RKO (cell line): ENCODE results near the gene SLC13A2.
"Not testable (repeated sequence)": the region's sequence is repeated elsewhere in the genome, so short reads cannot be mapped to it uniquely, and the experiment has no call there.

Experiments
- DNase-seq: peaks from one replicate; pipeline ENCODE4 v3.0.0-alpha.2; 2016; ENCODE audit warnings: low spot score

The SLC13A2 gene

GRCh38 chr17:28518132-28518531, 44.7 kb downstream of the SLC13A2 start:
- no peak for DNase-seq

GRCh38 chr17:28518578-28518977, 45.1 kb downstream of the SLC13A2 start:
- DNase-seq = no peak

GRCh38 chr17:28519236-28519635, 45.8 kb downstream of the SLC13A2 start:
- DNase-seq = no peak

- no peak for DNase-seq
These were observed 47.2 kb downstream of the SLC13A2 start for GRCh38 chr17:28520687-28521086.

- DNase-seq = no peak
These were observed 48.1 kb downstream of the SLC13A2 start for GRCh38 chr17:28521311-28522085.

GRCh38 chr17:28522281-28522680, 48.8 kb downstream of the SLC13A2 start:
- DNase-seq = not testable (repeated sequence)

GRCh38 chr17:28523186-28523585, 49.7 kb downstream of the SLC13A2 start:
- no peak for DNase-seq

- no peak for DNase-seq
These were observed 50.4 kb downstream of the SLC13A2 start for GRCh38 chr17:28523876-28524275.

- DNase-seq = no peak
These were observed 51.3 kb downstream of the SLC13A2 start for GRCh38 chr17:28524476-28525424.

GRCh38 chr17:28526381-28526780, 52.9 kb downstream of the SLC13A2 start:
- DNase-seq = no peak

GRCh38 chr17:28527181-28527681, 53.8 kb downstream of the SLC13A2 start:
- no peak for DNase-seq

- no peak for DNase-seq
These were observed 54.4 kb downstream of the SLC13A2 start for GRCh38 chr17:28527859-28528258.

- DNase-seq = no peak
These were observed 55.0 kb downstream of the SLC13A2 start for GRCh38 chr17:28528327-28529012.

GRCh38 chr17:28529013-28529400, 55.6 kb downstream of the SLC13A2 start:
- no peak for DNase-seq

- no peak for DNase-seq
These were observed 56.8 kb downstream of the SLC13A2 start for GRCh38 chr17:28530250-28530649.

GRCh38 chr17:28530926-28531325, 57.5 kb downstream of the SLC13A2 start:
- no peak for DNase-seq

GRCh38 chr17:28532050-28532960, 58.9 kb downstream of the SLC13A2 start:
- DNase-seq = no peak

- DNase-seq = no peak
These were observed 59.8 kb downstream of the SLC13A2 start for GRCh38 chr17:28533091-28533807.

GRCh38 chr17:28534740-28535375, 61.4 kb downstream of the SLC13A2 start:
- DNase-seq = no peak
